GM12892 (cell line): Measurements from ENCODE around the gene GALNT18.

Source experiments
- POLR2A ChIP-seq: IDR thresholded peaks from 2 replicates; pipeline ENCODE4 v1.6.1; 2011; ENCODE audit warnings: low read depth, low read length, control low read depth
- POLR2AphosphoS5 ChIP-seq: IDR thresholded peaks from 2 replicates; pipeline ENCODE4 v1.6.1; 2011; ENCODE audit warnings: low read depth, low read length, control low read depth

DNA sequence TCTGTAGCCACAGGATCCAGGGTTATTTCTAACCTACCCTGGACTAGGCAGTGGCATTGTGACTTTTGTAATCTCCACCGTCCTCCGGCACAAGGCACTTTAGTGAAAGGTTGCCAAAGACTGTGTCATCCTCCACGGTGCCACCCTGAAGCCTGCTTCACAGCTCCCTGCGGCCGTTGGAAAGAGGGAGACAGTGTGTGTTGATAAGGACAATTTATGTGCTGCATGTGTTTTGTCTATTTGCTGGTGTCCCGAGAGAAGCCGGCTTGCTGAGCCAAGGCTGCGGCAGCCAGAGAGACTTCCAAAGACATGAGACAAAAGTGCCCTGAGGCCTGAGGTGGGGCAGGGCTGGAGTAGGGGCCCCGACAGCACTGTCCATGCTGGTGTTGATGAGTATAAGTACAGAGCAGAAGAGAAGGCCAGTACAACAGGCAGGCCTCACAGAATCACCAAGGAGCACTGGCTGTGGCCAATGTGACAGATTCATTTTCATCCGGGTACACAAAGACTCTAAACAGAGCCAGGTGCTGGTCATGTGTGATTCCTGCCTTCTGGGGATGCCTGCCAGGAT lies 40.9 kb downstream of the GALNT18 start:
- TF ChIP-seq POLR2AphosphoS5 (no peak), POLR2A (no peak)
